ENCODE data around the gene BTK.
A peak's percentile ranks its signal among the peaks of the same experiment; 100 is the strongest.

Gene BTK

DNA sequence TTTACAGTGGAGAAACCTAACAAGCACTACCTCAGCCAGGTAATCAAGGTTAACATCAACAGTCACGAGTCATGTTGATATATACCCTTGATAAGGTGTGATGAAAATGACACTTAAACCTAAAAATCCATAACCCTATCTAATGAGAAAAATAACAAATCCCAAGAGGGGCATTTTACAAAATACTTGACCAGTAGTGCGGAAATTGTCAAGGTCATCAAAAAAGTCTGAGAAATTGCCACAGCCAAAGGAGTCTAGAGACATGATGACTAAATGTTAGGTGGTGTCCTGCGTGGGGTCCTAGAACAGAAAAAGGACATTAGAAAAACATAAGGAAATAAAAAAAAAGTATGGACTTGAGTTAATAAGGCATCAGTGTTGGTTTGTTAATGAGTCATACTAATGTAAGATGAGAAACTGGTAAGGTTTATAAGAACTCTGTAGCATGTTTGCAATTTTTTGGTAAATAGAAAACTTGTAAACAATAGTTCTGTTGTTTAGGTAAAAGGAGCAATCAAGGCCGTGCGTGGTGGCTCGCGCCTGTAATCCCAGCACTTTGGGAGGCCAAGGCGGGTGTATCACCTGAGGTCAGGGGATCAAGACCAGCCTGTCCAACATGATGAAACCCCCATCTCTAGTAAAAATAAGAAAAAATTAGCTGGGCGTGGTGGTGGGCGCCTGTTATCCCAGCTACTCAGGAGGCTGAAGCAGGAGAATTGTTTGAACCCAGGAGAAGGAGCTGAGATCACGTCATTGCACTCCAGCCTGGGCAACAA lies 7.7 kb upstream of the BTK start:
- no peak for DNase-seq

DNA sequence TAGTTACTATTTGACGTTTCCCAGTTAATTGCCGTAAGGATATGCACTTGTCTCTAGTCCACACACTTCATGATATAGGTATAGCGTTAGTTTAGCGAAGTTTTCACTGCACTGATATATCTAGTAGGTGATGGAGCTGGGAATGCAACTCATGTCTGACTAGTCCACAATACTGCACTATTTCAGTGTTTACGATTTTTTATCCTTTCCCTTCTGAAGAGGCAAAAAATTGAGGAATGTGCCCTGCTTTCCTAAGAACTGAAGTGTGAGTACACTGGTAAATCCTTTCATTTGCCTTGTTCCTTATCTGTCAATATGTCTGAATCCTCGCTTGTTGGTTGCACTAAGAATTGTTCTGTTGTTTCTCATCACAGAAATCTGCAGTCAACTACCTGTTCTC lies 5.8 kb upstream of the BTK start:
- DNase-seq, result no peak

DNA sequence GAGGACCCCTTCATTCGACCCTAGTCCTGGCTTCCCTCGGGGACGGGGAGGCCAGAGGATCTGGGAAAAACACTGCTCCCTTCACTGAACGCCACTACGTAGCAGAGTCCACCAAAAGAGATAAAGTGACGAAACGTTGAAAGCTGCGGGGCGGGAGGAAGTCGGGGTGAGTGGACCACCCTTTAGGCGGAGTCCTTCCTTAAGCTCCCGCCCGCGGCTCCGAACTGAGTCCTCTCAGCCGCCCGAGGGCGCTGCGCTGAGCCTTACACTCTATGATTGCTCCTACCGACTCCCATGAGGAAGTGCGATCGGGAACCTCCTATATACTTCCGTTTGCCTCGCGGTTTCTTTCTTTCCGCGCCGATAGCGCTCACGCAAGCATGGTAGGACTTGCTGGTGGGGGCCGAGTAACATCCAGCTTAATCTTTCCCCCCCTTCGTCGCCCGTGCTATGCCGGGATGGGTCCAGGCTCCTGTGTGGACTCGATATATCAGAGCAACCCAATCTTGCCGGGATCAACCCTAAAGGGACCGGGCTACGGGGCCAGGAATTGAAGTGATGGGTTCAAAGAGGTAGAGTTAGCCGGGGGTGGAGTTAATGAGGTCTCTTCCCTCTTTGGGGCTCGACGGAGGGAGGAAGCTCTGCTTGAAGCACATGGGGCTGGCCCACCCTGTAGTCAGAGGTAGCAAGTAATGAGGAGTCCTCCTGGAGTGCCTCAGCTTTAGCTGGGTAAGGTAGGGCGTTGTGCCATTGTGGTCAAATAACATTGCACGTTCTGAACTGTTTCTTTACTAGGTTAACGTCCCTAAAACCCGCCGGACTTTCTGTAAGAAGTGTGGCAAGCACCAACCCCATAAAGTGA lies 4.9 kb upstream of the BTK start, which contains the start of gene RPL36A:
RPL36A (plus strand) TSS at position 348 of the 862 bp plus-strand sequence; CDS start at position 381, 33 bp downstream.
- DNase-seq, result peak; percentile 86

DNA sequence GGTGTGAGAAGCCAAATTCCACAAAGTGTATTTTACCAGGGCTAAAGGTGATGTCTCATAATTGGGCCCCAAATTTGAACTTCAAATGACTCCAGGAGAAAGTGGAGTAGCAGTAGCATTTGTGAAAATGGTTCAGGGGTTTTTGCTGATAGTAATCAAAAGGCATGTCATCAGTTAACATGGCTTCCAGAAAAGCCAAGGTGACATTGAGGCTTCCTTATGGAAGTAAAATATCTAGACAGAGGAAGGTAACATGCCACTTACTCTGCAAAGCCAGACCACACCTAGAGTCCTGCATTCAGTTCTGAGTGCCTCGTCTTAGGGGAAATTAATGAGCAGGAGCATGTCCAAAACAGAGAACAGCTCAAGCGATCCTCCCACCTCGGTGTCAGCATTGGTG lies 2.6 kb upstream of the BTK start:
- DNase-seq, result no peak

DNA sequence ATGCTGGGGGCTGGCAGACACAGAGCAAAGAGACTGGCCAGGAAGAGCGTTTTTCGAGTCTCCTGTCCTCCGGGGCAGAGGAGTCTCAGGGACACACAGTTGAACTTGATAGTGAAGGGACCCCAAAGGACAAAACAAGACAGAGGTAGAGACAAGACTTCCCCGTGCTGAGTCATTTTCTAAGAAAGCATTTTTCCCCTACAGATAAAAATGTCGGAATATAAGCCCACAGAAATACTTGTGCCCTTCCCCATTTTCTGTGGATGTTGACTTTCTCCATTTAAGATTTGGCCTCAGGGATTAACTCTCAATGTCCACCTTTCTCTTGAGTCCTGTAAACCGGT lies 523 bp upstream of the BTK start:
- no peak for DNase-seq

DNA sequence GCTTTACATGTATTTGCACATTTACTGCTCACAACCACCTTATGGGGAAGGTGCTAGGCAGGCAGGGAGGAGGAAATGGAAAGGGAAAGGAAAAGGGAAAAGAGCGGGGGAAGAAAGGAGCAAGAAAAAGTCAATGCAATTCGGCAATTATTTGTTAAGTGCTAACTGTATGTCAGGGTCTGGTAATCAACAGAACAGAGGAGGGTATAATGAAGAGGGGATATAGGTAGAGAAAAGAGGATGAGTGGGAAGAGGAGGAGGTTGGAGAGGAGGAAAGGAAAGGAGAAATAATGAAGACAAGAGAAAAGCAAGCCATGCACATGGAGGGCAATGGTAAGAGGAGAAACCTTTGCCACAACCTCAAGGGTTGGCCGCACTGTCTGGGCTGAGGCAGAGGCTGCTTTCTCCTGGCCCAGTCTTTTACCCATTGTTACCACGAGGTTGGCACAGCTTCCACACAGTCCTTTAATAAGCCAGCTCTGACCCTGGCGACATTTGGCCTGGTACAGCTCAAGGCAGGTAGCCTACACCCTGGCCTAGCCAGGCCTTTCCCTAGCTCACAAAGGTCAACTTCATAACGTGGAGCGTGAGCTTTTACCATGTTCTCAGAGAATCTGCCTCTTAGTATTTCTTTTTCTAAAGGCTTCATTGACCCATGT lies 836 bp downstream of the BTK start:
- no peak for DNase-seq

DNA sequence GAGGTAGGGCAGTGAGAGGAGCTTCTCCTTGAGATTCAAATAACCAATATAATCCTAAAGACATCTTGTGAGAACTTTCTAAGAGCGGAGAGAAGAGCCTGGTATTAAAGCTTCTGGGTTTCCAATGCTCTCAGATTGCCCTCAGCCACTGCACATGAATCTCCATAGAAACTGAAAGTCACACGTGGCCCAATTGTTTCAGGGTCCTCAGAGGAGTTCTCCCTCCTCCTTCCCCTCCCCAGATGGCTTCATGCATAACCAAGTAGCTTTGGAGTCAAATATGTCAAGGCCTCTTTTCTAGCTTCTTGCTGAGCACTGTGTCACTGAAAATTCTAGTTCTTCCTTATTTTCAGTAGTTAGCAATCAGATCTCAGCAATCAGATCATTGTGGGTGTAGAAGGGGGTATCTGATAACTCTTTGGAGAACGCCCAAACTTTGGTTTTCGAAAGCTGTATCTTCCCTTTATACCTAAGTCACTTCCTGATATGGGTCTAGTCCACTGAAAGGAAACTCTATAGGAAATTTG lies 2.2 kb downstream of the BTK start:
- DNase-seq, result no peak

DNA sequence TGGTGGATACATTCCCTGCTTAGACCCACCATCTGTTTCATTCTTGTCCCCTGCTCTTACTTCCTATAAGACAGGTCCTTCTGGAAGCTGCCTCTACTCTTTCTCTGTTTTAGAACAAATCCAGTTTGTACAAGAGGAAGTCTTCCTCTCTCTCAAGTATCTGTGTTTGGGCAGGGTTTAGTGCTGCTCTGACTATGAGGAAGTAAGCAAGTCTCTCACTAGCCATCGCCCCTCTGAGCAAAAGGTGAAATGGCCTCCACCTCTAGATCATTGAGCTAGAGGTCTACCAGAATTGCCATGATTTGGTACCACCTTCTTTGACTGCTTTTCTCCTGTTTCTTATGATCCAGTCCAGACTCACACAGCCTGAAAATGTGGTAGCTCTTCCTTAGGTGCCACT lies 8.4 kb downstream of the BTK start:
- no peak for DNase-seq

DNA sequence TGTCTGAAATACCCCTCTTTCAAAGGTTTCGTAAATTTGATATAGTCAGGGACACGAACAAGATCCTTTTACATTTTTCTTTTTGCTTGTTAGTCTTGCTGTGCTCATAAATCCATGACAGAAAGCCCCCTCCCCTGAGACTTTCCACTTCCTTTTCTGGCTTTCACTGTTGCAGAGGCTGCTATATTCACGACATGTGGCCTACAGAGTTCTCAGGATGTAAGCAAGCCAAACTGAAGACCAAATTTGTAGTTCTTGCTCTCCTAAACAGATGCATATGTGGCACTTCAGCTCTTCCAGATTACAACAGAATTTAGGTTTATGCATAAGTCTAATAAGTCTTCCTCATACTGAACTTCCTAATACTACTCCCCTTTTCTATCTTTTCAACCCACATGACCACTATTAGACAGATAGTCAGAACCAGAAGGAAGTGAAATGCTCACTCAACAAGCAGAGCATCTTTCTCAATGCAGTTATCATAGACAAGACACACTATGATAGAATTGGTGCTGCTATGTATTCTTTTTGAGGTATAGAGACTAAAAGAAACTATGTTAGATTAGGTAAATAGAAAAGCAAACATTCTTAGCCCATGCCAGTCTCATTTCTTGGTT lies 15.0 kb downstream of the BTK start:
- DNase-seq, result no peak

DNA sequence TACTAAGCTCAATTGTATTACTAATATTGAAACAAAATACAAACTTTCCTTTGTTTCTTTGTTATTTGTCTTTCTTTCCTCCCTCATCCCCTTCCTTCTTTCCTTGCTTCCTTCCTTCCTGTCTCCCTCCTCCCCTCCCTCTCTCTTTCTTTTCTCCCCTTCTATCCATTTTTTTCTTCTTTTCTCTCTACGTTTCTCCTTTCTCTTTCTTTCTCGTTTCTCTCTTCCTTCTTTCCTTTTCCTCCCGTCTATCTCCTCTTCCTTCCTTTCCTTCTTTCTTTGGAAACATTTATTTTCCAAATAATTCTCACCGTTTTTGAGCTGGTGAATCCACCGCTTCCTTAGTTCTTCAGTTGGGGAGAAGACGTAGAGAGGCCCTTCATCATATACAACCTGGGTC lies 16.3 kb downstream of the BTK start:
- DNase-seq, result no peak

DNA sequence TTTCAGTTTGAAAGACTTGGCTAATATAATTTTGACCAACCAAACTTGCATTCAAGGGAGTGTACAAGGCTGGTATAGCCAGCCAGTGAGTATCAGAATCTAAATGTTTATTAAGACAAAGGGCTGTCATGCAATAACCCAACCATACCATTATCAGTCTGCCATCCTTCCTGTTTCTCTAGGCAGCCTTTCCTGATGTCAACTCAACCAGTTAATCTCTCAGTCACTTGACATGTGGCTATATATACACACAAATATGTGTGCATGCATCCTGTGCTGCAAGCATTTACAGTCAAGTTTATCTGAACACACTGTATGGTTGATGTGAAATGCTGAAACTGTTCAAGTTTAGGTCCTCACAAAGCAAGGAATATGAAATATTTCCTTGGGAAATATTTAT lies 17.2 kb downstream of the BTK start:
- DNase-seq, result no peak

DNA sequence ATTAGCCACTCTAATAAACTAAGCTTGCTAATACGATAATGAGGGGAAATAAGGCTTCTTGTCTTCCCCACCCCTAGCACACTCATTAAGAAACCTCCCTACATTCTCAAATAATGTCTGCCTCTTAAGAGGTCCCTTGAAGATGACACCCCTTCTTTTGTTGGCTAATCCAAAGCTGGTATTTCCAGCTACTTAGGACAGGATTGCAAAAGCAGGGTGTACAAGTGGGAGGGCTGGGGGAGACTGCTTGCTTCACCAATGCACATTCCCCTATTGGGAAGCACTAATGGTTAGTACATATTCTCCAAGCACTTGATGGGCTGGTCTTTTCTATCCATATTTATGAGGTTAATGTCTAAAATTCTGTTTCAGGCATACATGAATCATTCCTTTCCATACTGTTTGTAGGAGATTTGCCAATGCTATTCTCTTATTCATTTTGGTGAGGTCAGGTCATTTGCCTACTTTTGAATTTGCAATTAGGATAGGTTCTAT lies 20.6 kb downstream of the BTK start:
- DNase-seq, result no peak

DNA sequence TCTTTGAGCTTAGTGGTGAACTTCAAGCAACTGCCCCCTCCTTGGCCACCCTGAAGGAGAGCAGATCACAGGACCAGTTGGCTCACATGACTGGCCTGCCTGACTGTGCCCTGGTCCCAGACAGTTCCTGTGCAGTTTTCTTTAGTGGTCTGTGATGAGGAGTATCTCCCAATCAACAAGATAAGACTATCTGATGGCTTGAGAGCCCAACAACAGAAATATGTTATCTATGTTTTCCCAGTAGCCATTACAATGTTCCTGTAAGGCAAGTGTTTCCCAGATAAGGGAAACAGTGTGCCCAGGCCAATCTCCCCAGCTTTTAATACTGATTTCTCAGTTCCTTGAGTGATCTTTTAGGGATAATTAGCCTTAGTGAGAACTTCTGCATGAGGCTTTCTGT lies 23.2 kb downstream of the BTK start:
- DNase-seq, result no peak

DNA sequence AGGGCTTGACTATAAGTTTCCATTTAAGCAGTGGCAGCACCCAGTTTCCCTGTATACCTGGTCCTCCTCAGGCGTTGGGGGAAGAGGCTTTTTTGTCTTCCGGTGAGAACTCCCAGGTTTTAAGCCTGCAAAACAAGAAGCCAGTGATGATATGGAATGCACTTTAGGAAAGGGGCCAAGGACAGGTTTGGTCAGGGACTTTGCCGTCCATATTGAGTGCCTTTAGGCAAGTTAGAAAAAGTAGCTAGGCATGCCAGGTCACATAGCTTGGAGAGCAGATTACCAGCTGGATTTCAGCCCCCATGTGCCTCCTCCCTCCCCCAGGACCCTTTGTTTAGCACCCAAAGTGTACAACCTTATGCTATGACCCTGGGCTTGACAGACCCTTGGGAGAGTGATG lies 23.9 kb downstream of the BTK start:
- no peak for DNase-seq

DNA sequence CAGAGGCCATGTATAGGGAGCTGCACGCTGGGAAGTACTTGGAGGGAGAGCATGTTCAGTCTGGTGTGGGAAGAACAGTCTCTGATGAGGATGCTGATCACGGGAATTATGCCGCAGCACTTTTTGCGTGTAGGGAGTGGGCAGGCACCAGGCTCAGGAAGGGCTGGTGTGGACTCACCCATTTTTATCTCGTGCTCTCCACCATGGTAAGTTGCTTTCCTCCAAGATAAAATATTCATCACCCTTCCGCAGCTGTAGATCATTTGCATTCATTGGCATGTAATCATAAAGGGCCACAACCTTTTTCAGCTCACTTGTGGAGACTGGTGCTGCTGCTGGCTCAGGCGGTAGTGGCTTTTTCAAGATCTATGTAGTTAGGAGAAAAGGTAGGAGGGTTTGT lies 25.6 kb downstream of the BTK start:
- DNase-seq, result no peak

DNA sequence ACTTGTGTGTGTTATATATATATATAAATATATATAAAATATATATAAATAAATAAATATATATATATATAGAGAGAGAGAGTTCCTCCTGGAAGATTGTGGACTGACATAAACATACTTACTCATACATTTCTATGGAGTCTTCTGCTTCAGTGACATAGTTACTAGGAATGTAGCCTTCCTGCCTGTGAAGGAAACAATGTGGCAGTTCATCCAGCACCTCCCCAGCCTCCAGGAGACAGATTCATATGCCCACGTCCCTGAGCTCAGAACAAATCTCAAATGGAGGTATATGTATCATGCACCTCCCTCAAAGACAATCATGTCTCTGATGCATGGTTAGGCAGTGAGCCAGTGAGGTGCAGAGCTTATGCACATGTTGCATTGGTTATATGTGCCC lies 26.0 kb downstream of the BTK start:
- no peak for DNase-seq

DNA sequence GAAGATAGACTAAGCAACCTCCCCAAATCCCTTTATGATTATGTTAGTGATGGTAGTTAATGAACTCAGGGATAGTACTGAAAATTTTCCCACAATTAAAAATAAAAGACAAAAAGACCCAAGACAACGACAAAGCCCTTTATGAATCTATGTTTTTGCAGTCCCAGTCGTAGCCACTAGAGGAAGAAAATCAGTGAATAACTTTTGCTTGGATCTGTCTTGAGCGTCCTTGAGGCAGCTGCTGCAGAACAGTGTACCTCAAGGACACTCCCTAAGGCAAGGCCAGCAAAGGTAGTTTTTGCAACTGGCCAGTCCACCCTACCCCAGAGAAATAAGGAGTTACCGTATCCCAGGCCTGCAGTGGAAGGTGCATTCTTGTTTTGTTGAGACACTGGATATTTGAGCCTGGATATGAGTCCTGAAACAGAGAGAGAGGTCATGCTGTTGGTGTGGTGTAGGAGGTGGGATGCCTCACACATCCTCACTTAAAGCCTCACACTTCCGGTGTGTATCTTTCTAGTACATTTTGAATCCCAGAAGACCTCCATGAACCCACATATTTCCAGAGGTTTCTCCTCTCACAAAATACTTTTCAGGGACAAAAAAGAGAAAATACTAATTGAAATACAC lies 28.7 kb downstream of the BTK start:
- DNase-seq, result no peak

DNA sequence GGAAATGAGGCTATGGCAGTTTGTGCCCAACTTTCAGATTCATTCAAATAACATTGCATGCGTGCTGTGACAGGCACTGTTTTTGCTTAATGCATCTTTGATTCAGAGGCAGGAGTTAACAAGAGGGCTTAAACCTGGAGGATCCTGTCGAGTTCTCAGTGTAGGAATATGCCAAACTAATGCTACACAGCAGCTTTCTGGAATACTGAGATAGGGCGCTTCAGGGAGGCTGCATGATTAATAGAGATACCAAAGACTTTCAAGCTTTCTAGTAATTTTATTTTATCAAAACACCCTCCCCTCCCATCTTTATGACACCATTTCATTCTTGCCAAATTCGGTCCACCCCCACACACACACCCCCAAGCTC lies 36.8 kb downstream of the BTK start:
- DNase-seq, result no peak

DNA sequence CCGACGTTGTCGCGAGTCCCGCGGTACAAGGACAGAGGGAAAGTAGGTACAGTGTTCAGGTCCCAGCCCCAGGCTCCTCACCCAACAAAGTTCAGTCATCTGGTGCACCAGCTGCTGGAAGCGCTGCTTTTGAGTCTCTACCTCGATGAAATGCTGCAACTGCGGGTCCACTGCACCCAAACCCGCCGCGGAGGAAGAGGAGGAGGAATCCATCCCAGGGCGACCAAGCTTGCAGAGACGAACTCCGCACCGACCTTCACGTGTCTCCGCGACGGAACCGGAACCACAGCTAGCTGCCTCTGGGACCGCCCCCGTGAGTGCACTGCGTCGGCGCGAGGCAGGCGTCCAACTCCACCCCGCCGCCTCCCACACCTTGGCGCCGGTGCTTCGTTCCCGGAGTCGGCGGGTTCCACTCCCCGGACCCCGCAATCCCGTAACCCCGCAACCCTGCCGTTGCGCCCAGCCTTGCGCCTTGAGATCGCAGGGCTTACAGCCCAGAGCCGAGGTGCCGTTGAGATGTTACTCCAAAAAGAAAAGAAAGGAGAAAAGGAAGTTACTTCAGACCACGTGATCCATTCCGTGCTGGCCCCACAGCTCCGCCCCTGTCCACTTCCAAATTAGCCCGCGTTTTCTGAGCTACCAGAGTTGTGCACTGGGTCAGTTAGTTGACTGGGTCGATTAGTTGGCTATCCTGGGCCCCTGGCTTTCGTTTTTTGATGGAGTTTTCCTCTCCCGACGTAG lies 37.4 kb downstream of the BTK start, which contains the start of gene TIMM8A:
TIMM8A (minus strand) TSS at position 291 of the 741 bp plus-strand sequence; CDS start at position 213, 78 bp downstream.
- DNase-seq, result peak; percentile 58

DNA sequence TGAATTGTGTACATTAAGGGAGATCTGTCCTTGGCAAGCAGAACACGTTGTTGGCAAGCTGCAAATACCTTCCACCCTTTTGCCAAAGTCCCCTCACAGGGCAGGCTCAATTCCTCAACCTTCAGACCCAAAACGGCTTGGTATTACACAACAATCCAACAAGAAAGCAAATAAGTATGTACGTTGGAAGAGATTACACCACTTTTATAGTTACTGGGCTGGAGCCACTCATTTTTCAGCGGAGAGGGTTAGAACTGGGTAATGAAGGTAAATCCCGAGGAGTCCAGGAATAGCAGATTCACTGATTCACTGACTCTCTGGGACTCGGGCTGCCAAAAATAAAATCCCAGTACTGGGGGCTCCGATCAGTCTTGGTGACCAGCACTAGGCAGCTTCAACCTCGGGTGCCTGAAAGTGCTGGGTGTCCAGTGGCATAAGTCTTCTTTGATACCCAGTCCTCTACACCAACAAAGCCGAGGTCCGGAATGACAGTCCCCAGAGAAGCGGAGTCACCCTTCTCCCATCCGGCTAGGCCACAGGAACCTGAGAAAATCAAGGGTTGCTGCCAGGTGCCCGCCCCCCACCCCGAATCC lies 38.0 kb downstream of the BTK start:
- DNase-seq, result no peak

DNA sequence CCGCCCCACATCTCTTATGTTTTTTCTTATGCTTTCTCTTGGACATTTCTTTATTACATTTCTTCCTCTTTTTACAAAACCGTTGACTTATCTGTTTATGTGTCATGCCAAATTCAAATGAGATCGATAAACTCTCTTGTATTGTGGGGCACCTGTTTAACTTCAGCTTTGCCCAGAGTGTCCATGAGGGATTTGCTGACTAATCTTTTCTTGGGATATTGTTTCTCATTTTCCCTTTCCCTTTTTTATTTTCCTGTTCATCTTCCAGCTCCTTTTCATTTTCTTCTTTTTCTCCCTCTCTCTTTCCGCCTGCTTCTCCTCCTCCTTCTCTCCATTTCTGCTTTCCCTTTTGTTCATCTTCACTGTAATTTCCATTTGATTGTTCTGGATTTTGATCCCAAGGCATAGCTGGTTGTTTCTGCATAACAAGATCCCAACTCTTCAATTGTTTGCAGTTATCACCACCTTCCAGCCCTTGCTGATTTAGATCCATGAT lies 48.2 kb downstream of the BTK start:
- no peak for DNase-seq
